RWPE2 (cell line): ENCODE results near the gene MEIKIN.

Experiments used
- ATAC-seq: fragments of 200-7000 bp; cut with Tn5 transposase; 3 replicates; pipeline ENCODE4 v1.9.1; 2021; ENCODE audit warnings: low read depth
- DNase-seq: peaks from one replicate; pipeline ENCODE4 v3.0.0-alpha.2; 2020; ENCODE audit warnings: low spot score
- H3K27ac ChIP-seq: fragments of 450-650 bp; 2 replicates; pipeline ENCODE4 v1.5.1; 2017; ENCODE audit warnings: mild to moderate bottlenecking; ENCODE audit not compliant: poor library complexity, severe bottlenecking
- H3K27me3 ChIP-seq: fragments of 250-450 bp; sonication (Bioruptor Pico); 2 replicates; pipeline ENCODE4 v1.5.1; 2021; ENCODE audit warnings: mild to moderate bottlenecking, moderate library complexity; ENCODE audit not compliant: insufficient read depth, poor library complexity, severe bottlenecking
- H3K36me3 ChIP-seq: fragments of 250-450 bp; sonication (Bioruptor Pico); 2 replicates; pipeline ENCODE4 v1.5.1; 2020; ENCODE audit warnings: low read depth, mild to moderate bottlenecking, moderate library complexity
- H3K4me1 ChIP-seq: fragments of 250-450 bp; sonication (Bioruptor Pico); 2 replicates; pipeline ENCODE4 v1.5.1; 2021; ENCODE audit warnings: mild to moderate bottlenecking, moderate library complexity; ENCODE audit not compliant: insufficient read depth, poor library complexity, severe bottlenecking
- H3K4me3 ChIP-seq: fragments of 250-450 bp; sonication (Bioruptor Pico); 2 replicates; pipeline ENCODE4 v1.5.1; 2021; ENCODE audit warnings: mild to moderate bottlenecking, moderate library complexity; ENCODE audit not compliant: severe bottlenecking
- H3K9me3 ChIP-seq: fragments of 250-450 bp; sonication (Bioruptor Pico); 2 replicates; pipeline ENCODE4 v1.5.1; 2021; ENCODE audit warnings: mild to moderate bottlenecking, moderate library complexity; ENCODE audit not compliant: severe bottlenecking
- CTCF ChIP-seq: fragments of 450-650 bp; IDR thresholded peaks from one replicate; pipeline ENCODE4 v1.5.1; 2017; ENCODE audit warnings: mild to moderate bottlenecking, moderate library complexity; ENCODE audit not compliant: poor library complexity, severe bottlenecking

The MEIKIN gene

GRCh38 chr5:131974956-131975726, 29.7 kb upstream of the MEIKIN start:
- no peaks in the 10 kb centered on the region for H3K27me3 ChIP-seq
- DNase-seq (no peak), ATAC-seq (no peak)
- H3K4me1 ChIP-seq: no peaks in the 10 kb centered on the region
- H3K4me3 ChIP-seq: no peak overlapping the region
- TF ChIP-seq CTCF: no peak
- H3K36me3 ChIP-seq: no peaks in the 10 kb centered on the region
- no peaks in the 10 kb centered on the region for H3K9me3 ChIP-seq
- no peak overlapping the region for H3K27ac ChIP-seq

- no peaks in the 10 kb centered on the region for H3K9me3 ChIP-seq
- no peak for TF ChIP-seq CTCF
- ATAC-seq (no peak), DNase-seq (no peak)
- no peaks in the 10 kb centered on the region for H3K4me1 ChIP-seq
- no peaks in the 10 kb centered on the region for H3K36me3 ChIP-seq
- H3K27me3 ChIP-seq: no peaks in the 10 kb centered on the region
- H3K4me3 ChIP-seq: no peak overlapping the region
- H3K27ac ChIP-seq: no peak overlapping the region
Measured at GRCh38 chr5:131974622-131974955, 29.1 kb upstream of the MEIKIN start.

- no peak for ATAC-seq
Measured at GRCh38 chr5:131974016-131974415, 28.6 kb upstream of the MEIKIN start.

GRCh38 chr5:131973089-131973712, 27.7 kb upstream of the MEIKIN start:
- no peak overlapping the region for H3K4me3 ChIP-seq
- H3K27ac ChIP-seq: no peak overlapping the region
- TF ChIP-seq CTCF: no peak
- no peaks in the 10 kb centered on the region for H3K9me3 ChIP-seq
- H3K36me3 ChIP-seq: no peaks in the 10 kb centered on the region
- no peaks in the 10 kb centered on the region for H3K27me3 ChIP-seq
- no peak for DNase-seq
- ATAC-seq: no peak
- no peaks in the 10 kb centered on the region for H3K4me1 ChIP-seq

More at GRCh38 chr5:131974016-131974415, 28.6 kb upstream of the MEIKIN start:
- no peak for DNase-seq
- Histone ChIP-seq H3K27ac (no peak overlapping the region), H3K4me3 (no peak overlapping the region), H3K27me3 (no peaks in the 10 kb centered on the region), H3K9me3 (no peaks in the 10 kb centered on the region), H3K36me3 (no peaks in the 10 kb centered on the region), H3K4me1 (no peaks in the 10 kb centered on the region)
- no peak for TF ChIP-seq CTCF

- TF ChIP-seq CTCF: no peak
- Histone ChIP-seq H3K9me3 (no peaks in the 10 kb centered on the region), H3K4me1 (no peaks in the 10 kb centered on the region), H3K27ac (no peak overlapping the region), H3K4me3 (no peak overlapping the region), H3K36me3 (no peaks in the 10 kb centered on the region), H3K27me3 (no peaks in the 10 kb centered on the region)
- DNase-seq: no peak
- no peak for ATAC-seq
Measured at GRCh38 chr5:131968396-131968954, 23.0 kb upstream of the MEIKIN start.
